SK-MEL-5 (cell line): ENCODE data around the gene SLC35B2. TPM values are rescaled to one million over a fixed set of nuclear protein-coding genes. Genes with fewer than 3 reads are reported as not detected.
A peak's percentile ranks its signal among the peaks of the same experiment; 100 is the strongest.
"Not testable (repeated sequence)": the region's sequence is repeated elsewhere in the genome, so short reads cannot be mapped to it uniquely, and the experiment has no call there.

Source experiments
- DNase-seq: peaks from one replicate; pipeline ENCODE4 v3.0.0-alpha.2; 2016; ENCODE audit warnings: low read depth, low spot score
- in situ Hi-C: cut with HindIII; loops from 2 replicates; pipeline ENCODE4 v1.10.0; 2016; ENCODE audit warnings: low sequenced_read_pairs, high pct_unique_total_duplicates, low pct_unique_long_range_greater_than_20kb
- total RNA-seq: library from RNA; depleted of rRNA; stranded (reverse); fragments of >200 nt; shearing (Covaris generic); gene quantifications from 2 replicates; pipeline ENCODE4 v1.2.3, GENCODE V29; 2014

SLC35B2 gene
- total RNA-seq, 1 experiment from 2014 or later, result 334 TPM

- DNase-seq, result peak; percentile 67
- in situ Hi-C loops, result no loop called here
Observed at GRCh38 chr6:44247338-44248302, 9.7 kb downstream of the SLC35B2 start.

GRCh38 chr6:44246663-44247337 lies 10.5 kb downstream of the SLC35B2 start, which contains the start of gene HSP90AB1:
Gene HSP90AB1 (plus strand): TSS chr6:44247101. CDS start chr6:44248630, 1,529 bp downstream.
- in situ Hi-C loops, result no loop called here
- peak; percentile 96 for DNase-seq

GRCh38 chr6:44245912-44246662 lies 11.2 kb downstream of the SLC35B2 start:
- peak; percentile 81 for DNase-seq
- in situ Hi-C loops, result no loop called here

- in situ Hi-C loops, result no loop called here
- no peak for DNase-seq
Observed at GRCh38 chr6:44245391-44245911, 11.9 kb downstream of the SLC35B2 start.

GRCh38 chr6:44243345-44243744 lies 14.0 kb downstream of the SLC35B2 start:
- in situ Hi-C loops, result no loop called here
- DNase-seq, result no peak

- DNase-seq, result no peak
- in situ Hi-C loops, result no loop called here
Observed at GRCh38 chr6:44238687-44239350, 18.5 kb downstream of the SLC35B2 start.

GRCh38 chr6:44237813-44238433 lies 19.4 kb downstream of the SLC35B2 start:
- in situ Hi-C loops, result no loop called here
- DNase-seq, result peak; percentile 62

GRCh38 chr6:44237021-44237812 lies 20.1 kb downstream of the SLC35B2 start:
- DNase-seq, result peak; percentile 70
- in situ Hi-C loops, result no loop called here

- DNase-seq, result no peak
- in situ Hi-C loops, result no loop called here
Observed at GRCh38 chr6:44235891-44236516, 21.3 kb downstream of the SLC35B2 start.

- in situ Hi-C loops, result no loop called here
- DNase-seq, result no peak
Observed at GRCh38 chr6:44235269-44235668, 22.1 kb downstream of the SLC35B2 start.

- in situ Hi-C loops, result no loop called here
- peak; percentile 73 for DNase-seq
Observed at GRCh38 chr6:44234101-44235025, 23.0 kb downstream of the SLC35B2 start.

- in situ Hi-C loops, result no loop called here
- DNase-seq, result no peak
Observed at GRCh38 chr6:44233567-44234100, 23.7 kb downstream of the SLC35B2 start.

GRCh38 chr6:44232676-44233566 lies 24.4 kb downstream of the SLC35B2 start:
- DNase-seq, result no peak
- in situ Hi-C loops, result no loop called here

- in situ Hi-C loops, DNase-seq: not testable (repeated sequence)
Observed at GRCh38 chr6:44231426-44231825, 25.9 kb downstream of the SLC35B2 start.
